Stomach (tissue), 4 donors: ENCODE results near the gene UGP2.

ENCODE experiments used
- EP300 ChIP-seq: sonication (generic); formaldehyde crosslinking; IDR thresholded peaks from one replicate; pipeline ENCODE4 v1.6.1; 2017; ENCODE audit warnings: antibody characterized with exemption
- POLR2A ChIP-seq, 4 donors: fragments of 450-650 bp; IDR thresholded peaks; one replicate each; pipeline ENCODE4 v1.6.1; 2016; ENCODE audit warnings: antibody characterized with exemption in 4 of 4, control low read depth in 2 of 4, mild to moderate bottlenecking in 1 of 4, moderate library complexity in 1 of 4
- POLR2AphosphoS5 ChIP-seq, 3 donors: sonication (generic); formaldehyde crosslinking; IDR thresholded peaks; one replicate each; pipeline ENCODE4 v1.6.1; 2016; ENCODE audit warnings: antibody characterized with exemption in 3 of 3
- TF ChIP-seq, protein P1 (sequence below), 7 experiments: fragments of 450-650 bp in 4 of 7; fragments of 200-600 bp in 3 of 7; sonication (generic) in 3 of 7; IDR thresholded peaks; one replicate each; pipeline ENCODE4 v1.5.1; 2016 to 2019; ENCODE audit warnings: antibody characterized with exemption in 7 of 7, control low read depth in 2 of 7, mild to moderate bottlenecking in 1 of 7

DNA sequence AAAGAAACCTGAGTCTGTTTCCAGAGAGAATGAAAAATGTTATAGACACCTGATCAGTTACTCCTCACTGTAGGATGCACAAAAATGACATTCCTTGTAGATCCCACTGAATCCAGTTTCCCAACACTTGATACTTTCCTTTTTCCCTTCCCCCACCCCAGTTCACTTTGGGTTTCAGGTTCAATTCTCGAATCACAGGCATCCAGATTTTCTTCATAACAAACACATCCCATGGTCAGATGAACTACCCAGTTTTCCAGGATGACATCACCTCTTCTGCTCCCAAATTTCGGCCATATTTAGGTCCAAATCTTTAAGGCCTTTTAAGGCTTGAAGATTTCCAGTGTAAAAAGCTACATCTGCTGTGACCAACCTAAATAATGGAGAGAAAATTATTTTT lies 51.5 kb downstream of the UGP2 start:
- no peak for TF ChIP-seq POLR2A (IDR thresholded peaks at IDR 0.05)
- TF ChIP-seq, protein P1, sequence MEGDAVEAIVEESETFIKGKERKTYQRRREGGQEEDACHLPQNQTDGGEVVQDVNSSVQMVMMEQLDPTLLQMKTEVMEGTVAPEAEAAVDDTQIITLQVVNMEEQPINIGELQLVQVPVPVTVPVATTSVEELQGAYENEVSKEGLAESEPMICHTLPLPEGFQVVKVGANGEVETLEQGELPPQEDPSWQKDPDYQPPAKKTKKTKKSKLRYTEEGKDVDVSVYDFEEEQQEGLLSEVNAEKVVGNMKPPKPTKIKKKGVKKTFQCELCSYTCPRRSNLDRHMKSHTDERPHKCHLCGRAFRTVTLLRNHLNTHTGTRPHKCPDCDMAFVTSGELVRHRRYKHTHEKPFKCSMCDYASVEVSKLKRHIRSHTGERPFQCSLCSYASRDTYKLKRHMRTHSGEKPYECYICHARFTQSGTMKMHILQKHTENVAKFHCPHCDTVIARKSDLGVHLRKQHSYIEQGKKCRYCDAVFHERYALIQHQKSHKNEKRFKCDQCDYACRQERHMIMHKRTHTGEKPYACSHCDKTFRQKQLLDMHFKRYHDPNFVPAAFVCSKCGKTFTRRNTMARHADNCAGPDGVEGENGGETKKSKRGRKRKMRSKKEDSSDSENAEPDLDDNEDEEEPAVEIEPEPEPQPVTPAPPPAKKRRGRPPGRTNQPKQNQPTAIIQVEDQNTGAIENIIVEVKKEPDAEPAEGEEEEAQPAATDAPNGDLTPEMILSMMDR (IDR thresholded peaks at IDR 0.05): no peak
- no peak for TF ChIP-seq POLR2AphosphoS5 (IDR thresholded peaks at IDR 0.05)
- TF ChIP-seq EP300: no peak
